ENCODE results near the gene TULP4.

- TF ChIP-seq, protein P1, sequence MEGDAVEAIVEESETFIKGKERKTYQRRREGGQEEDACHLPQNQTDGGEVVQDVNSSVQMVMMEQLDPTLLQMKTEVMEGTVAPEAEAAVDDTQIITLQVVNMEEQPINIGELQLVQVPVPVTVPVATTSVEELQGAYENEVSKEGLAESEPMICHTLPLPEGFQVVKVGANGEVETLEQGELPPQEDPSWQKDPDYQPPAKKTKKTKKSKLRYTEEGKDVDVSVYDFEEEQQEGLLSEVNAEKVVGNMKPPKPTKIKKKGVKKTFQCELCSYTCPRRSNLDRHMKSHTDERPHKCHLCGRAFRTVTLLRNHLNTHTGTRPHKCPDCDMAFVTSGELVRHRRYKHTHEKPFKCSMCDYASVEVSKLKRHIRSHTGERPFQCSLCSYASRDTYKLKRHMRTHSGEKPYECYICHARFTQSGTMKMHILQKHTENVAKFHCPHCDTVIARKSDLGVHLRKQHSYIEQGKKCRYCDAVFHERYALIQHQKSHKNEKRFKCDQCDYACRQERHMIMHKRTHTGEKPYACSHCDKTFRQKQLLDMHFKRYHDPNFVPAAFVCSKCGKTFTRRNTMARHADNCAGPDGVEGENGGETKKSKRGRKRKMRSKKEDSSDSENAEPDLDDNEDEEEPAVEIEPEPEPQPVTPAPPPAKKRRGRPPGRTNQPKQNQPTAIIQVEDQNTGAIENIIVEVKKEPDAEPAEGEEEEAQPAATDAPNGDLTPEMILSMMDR (conservative IDR thresholded peaks at IDR 0.05; ENCODE audit: low read depth, low read length), result no peak
- no peak for TF ChIP-seq EZH2 (IDR thresholded peaks at IDR 0.05; ENCODE audit: borderline replicate concordance, low read depth, low read length, poor library complexity, severe bottlenecking)
Measured at GRCh38 chr6:158543606-158544185, 231.4 kb downstream of the TULP4 start.

All from A673 (cell line).